Liver (tissue), 9 donors: ENCODE results near the gene SLIT3. TPM values are rescaled to one million over a fixed set of nuclear protein-coding genes. Genes with fewer than 3 reads are reported as not detected.

Source experiments
- DNase-seq: peaks from one replicate; pipeline ENCODE4 v3.0.0-alpha.2; 2017; ENCODE audit warnings: low spot score
- H3K27ac ChIP-seq, 2 donors: one replicate each; pipeline ENCODE4 v1.7.0; 2013; ENCODE audit warnings: inconsistent platforms in 2 of 2, low read length in 2 of 2, control low read depth in 1 of 2, low read depth in 1 of 2, mild to moderate bottlenecking in 1 of 2
- H3K27me3 ChIP-seq, 4 donors: one replicate each; pipeline versions ENCODE4 v1.6.1 to v1.7.0; 2013; ENCODE audit warnings: low read length in 3 of 4, inconsistent platforms in 1 of 4, mild to moderate bottlenecking in 1 of 4, moderate library complexity in 1 of 4; ENCODE audit not compliant: control insufficient read depth in 4 of 4, insufficient read depth in 4 of 4
- H3K36me3 ChIP-seq, 4 donors: one replicate each; pipeline versions ENCODE4 v1.6.1 to v1.7.0; 2013; ENCODE audit warnings: low read length in 3 of 4, mild to moderate bottlenecking in 3 of 4, low read depth in 1 of 4, moderate library complexity in 1 of 4; ENCODE audit not compliant: control insufficient read depth in 4 of 4, insufficient read depth in 3 of 4
- H3K4me1 ChIP-seq, 4 donors: one replicate each; pipeline versions ENCODE4 v1.6.1 to v1.7.0; 2013; ENCODE audit warnings: low read length in 3 of 4, mild to moderate bottlenecking in 3 of 4, moderate library complexity in 1 of 4; ENCODE audit not compliant: control insufficient read depth in 4 of 4, insufficient read depth in 4 of 4
- H3K4me3 ChIP-seq, 3 donors: one replicate each; pipeline versions ENCODE4 v1.6.1 to v1.7.0; 2013; ENCODE audit warnings: low read length in 3 of 3, control low read depth in 1 of 3, low read depth in 1 of 3, mild to moderate bottlenecking in 1 of 3
- H3K9ac ChIP-seq, 2 donors: one replicate each; pipeline ENCODE4 v1.7.0; 2013; ENCODE audit warnings: low read length in 2 of 2, mild to moderate bottlenecking in 2 of 2, moderate library complexity in 2 of 2, control low read depth in 1 of 2, low read depth in 1 of 2
- H3K9me3 ChIP-seq, 4 donors: one replicate each; pipeline versions ENCODE4 v1.6.1 to v1.7.0; 2013; ENCODE audit warnings: low read length in 3 of 4; ENCODE audit not compliant: control insufficient read depth in 4 of 4
- EGR1 ChIP-seq, 2 donors: IDR thresholded peaks; 2 replicates each; pipeline ENCODE4 v1.6.1; 2016 to 2018; ENCODE audit warnings: antibody characterized with exemption in 2 of 2, low read depth in 2 of 2
- FOXA1 ChIP-seq: IDR thresholded peaks from 2 replicates; pipeline ENCODE4 v1.6.1; 2016; ENCODE audit warnings: antibody characterized with exemption
- FOXA2 ChIP-seq: IDR thresholded peaks from 2 replicates; pipeline ENCODE4 v1.6.1; 2016; ENCODE audit warnings: antibody characterized with exemption
- GABPA ChIP-seq, 2 donors: IDR thresholded peaks in 1 of 2; conservative IDR thresholded peaks in 1 of 2; 2 replicates each; pipeline ENCODE4 v1.6.1; 2016; ENCODE audit warnings: antibody characterized with exemption in 2 of 2, mild to moderate bottlenecking in 1 of 2, moderate library complexity in 1 of 2
- HNF4A ChIP-seq, 2 donors: conservative IDR thresholded peaks; 2 replicates each; pipeline ENCODE4 v1.6.1; 2016; ENCODE audit warnings: antibody characterized with exemption in 2 of 2, mild to moderate bottlenecking in 2 of 2
- HNF4G ChIP-seq: IDR thresholded peaks from 2 replicates; pipeline ENCODE4 v1.6.1; 2016; ENCODE audit warnings: antibody characterized with exemption
- JUND ChIP-seq, 2 donors: IDR thresholded peaks; 2 replicates each; pipeline ENCODE4 v1.6.1; 2016; ENCODE audit warnings: antibody characterized with exemption in 2 of 2
- NR2F2 ChIP-seq: IDR thresholded peaks from 2 replicates; pipeline ENCODE4 v1.6.1; 2016; ENCODE audit warnings: antibody characterized with exemption
- RAD21 ChIP-seq, 2 donors: IDR thresholded peaks; 2 replicates each; pipeline ENCODE4 v1.6.1; 2016; ENCODE audit warnings: antibody characterized with exemption in 2 of 2, mild to moderate bottlenecking in 2 of 2
- RXRA ChIP-seq, 2 donors: IDR thresholded peaks; 2 replicates each; pipeline ENCODE4 v1.6.1; 2017 to 2018; ENCODE audit warnings: antibody characterized with exemption in 2 of 2, mild to moderate bottlenecking in 1 of 2
- SP1 ChIP-seq: IDR thresholded peaks from 2 replicates; pipeline ENCODE4 v1.6.1; 2018; ENCODE audit warnings: antibody characterized with exemption, mild to moderate bottlenecking
- TAF1 ChIP-seq: conservative IDR thresholded peaks from 2 replicates; pipeline ENCODE4 v1.6.1; 2016; ENCODE audit warnings: antibody characterized with exemption, mild to moderate bottlenecking
- YY1 ChIP-seq: IDR thresholded peaks from 2 replicates; pipeline ENCODE4 v1.6.1; 2016; ENCODE audit warnings: antibody characterized with exemption, mild to moderate bottlenecking
- WGBS: extraction: QIAGEN DNeasy Blood & Tissue Kit; methylation state at CpG from one replicate; pipeline ENCODE4 v1.1.7; 2013; 5-methylcytosine and 5-hydroxymethylcytosine counted together
- polyA plus RNA-seq, 2 donors: library from polyadenylated mRNA; stranded (reverse) in 1 of 2; unstranded in 1 of 2; fragments of 200-250 nt in 1 of 2; fragments of >200 nt in 1 of 2; fragmentation: Nextera tagmentation in 1 of 2; extraction: Ambion mirVana in 1 of 2; gene quantifications; one replicate each; pipeline versions ENCODE4 v1.2.1 to v1.2.3, GENCODE V29; 2013 to 2015
- total RNA-seq, 2 donors: library from RNA; depleted of rRNA; stranded (reverse); fragments of >200 nt; gene quantifications; one replicate each; pipeline ENCODE4 v1.2.3, GENCODE V29; 2014
- TF ChIP-seq, protein P1 (sequence below): IDR thresholded peaks from 2 replicates; pipeline ENCODE4 v1.6.1; 2016; ENCODE audit warnings: antibody characterized with exemption
- TF ChIP-seq, protein P2 (sequence below): IDR thresholded peaks from 2 replicates; pipeline ENCODE4 v1.6.1; 2016; ENCODE audit warnings: antibody characterized with exemption
- TF ChIP-seq, protein P3 (sequence below): IDR thresholded peaks from 2 replicates; pipeline ENCODE4 v1.6.1; 2016; ENCODE audit warnings: antibody characterized with exemption, mild to moderate bottlenecking
- TF ChIP-seq, protein P4 (sequence below): fragments of 150-350 bp; IDR thresholded peaks from 2 replicates; pipeline ENCODE4 v1.5.1; 2017; ENCODE audit warnings: improper control_type of control experiment, low read depth, low read length; ENCODE audit not compliant: missing input control
- TF ChIP-seq, protein P5 (sequence below): IDR thresholded peaks from 2 replicates; pipeline ENCODE4 v1.6.1; 2016; ENCODE audit warnings: antibody characterized with exemption
- donor health status: healthy.
- donor health status: healthy.
- donor health status: healthy.
- donor health status: healthy.
- donor health status: healthy.

Gene SLIT3
- total and polyA plus RNA-seq, 4 donors, result 0.61 to 1.3 (median 0.91) TPM

DNA sequence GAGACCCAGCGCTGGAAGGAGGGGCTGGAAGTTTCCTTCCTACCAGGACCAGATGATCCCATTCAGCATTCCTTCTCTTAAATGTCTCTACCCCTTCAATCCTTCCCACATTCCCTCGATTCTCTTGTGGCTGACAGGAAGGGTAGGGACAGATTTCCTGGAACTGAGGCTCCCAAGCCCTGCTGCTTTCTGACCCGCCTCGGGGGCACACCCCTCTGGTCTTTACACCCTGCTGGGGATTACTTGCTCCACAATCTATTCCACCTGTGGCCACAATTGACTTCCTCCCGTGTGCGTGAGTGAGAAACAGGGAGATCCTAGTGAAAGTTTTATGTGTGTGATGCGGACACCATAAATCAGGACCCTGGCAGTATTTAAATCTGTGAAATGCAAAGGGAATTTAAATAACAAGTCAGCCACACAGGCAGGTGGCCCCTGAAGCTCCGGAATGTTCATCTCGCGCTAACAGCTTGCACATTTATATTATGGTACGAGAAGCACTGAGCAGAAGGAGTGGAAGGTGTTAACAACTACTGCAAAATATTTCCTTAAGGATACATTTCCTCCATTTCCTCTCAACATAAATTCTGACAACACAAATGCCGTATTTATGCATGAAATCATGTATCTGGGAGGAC, 237.5 kb downstream of the SLIT3 start:
- H3K27ac ChIP-seq, result no peak overlapping the region
- no peak for TF ChIP-seq GABPA (IDR thresholded peaks at IDR 0.05 in 1 of 2, conservative IDR thresholded peaks at IDR 0.05 in 1 of 2)
- no peak for TF ChIP-seq FOXA2
- no peak for TF ChIP-seq TAF1
- TF ChIP-seq HNF4G, result no peak

DNA sequence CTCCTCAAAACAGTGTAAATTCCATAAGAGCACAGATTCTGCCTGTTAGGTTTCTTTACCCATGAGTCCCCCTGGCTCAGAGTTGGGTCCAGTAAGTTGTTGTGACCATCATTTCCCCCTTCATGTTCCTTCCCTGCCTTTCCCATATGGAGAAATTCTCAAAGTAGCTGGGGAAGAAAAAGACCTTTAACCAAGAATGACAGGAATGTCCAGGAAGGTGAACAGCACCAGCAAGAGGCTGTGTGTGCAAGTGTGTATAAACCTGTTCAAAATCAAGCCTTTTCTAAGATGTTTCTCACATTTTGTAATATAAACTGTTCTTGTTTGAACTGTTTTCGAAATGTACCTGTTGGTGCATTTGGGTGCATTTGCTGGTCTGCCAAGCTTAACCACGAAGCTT, 238.2 kb downstream of the SLIT3 start:
- Histone ChIP-seq H3K9ac (no peak overlapping the region), H3K36me3 (no peaks in the 10 kb centered on the region), H3K9me3 (no peaks in the 10 kb centered on the region), H3K27me3 (peaks cover 0 to 15% (median 2%) of the 10 kb centered on the region in 4 donors), H3K27ac (no peak overlapping the region), H3K4me3 (no peak overlapping the region), H3K4me1 (no peaks in the 10 kb centered on the region)
- no peak for DNase-seq
- no peak for TF ChIP-seq NR2F2
- TF ChIP-seq, protein P1, sequence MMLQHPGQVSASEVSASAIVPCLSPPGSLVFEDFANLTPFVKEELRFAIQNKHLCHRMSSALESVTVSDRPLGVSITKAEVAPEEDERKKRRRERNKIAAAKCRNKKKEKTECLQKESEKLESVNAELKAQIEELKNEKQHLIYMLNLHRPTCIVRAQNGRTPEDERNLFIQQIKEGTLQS, result no peak
- TF ChIP-seq, protein P2, sequence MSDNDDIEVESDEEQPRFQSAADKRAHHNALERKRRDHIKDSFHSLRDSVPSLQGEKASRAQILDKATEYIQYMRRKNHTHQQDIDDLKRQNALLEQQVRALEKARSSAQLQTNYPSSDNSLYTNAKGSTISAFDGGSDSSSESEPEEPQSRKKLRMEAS, result no peak
- no peak for TF ChIP-seq EGR1 (IDR thresholded peaks at IDR 0.05; ENCODE audit: low read depth in 2 of 2)
- TF ChIP-seq TAF1, result no peak
- TF ChIP-seq RXRA (IDR thresholded peaks at IDR 0.05), result no peak
- no peak for TF ChIP-seq JUND (IDR thresholded peaks at IDR 0.05)
- TF ChIP-seq, protein P3, sequence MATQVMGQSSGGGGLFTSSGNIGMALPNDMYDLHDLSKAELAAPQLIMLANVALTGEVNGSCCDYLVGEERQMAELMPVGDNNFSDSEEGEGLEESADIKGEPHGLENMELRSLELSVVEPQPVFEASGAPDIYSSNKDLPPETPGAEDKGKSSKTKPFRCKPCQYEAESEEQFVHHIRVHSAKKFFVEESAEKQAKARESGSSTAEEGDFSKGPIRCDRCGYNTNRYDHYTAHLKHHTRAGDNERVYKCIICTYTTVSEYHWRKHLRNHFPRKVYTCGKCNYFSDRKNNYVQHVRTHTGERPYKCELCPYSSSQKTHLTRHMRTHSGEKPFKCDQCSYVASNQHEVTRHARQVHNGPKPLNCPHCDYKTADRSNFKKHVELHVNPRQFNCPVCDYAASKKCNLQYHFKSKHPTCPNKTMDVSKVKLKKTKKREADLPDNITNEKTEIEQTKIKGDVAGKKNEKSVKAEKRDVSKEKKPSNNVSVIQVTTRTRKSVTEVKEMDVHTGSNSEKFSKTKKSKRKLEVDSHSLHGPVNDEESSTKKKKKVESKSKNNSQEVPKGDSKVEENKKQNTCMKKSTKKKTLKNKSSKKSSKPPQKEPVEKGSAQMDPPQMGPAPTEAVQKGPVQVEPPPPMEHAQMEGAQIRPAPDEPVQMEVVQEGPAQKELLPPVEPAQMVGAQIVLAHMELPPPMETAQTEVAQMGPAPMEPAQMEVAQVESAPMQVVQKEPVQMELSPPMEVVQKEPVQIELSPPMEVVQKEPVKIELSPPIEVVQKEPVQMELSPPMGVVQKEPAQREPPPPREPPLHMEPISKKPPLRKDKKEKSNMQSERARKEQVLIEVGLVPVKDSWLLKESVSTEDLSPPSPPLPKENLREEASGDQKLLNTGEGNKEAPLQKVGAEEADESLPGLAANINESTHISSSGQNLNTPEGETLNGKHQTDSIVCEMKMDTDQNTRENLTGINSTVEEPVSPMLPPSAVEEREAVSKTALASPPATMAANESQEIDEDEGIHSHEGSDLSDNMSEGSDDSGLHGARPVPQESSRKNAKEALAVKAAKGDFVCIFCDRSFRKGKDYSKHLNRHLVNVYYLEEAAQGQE, result no peak
- TF ChIP-seq FOXA1, result no peak
- TF ChIP-seq, protein P4, sequence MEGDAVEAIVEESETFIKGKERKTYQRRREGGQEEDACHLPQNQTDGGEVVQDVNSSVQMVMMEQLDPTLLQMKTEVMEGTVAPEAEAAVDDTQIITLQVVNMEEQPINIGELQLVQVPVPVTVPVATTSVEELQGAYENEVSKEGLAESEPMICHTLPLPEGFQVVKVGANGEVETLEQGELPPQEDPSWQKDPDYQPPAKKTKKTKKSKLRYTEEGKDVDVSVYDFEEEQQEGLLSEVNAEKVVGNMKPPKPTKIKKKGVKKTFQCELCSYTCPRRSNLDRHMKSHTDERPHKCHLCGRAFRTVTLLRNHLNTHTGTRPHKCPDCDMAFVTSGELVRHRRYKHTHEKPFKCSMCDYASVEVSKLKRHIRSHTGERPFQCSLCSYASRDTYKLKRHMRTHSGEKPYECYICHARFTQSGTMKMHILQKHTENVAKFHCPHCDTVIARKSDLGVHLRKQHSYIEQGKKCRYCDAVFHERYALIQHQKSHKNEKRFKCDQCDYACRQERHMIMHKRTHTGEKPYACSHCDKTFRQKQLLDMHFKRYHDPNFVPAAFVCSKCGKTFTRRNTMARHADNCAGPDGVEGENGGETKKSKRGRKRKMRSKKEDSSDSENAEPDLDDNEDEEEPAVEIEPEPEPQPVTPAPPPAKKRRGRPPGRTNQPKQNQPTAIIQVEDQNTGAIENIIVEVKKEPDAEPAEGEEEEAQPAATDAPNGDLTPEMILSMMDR, result no peak
- no peak for TF ChIP-seq HNF4G
- TF ChIP-seq, protein P5, sequence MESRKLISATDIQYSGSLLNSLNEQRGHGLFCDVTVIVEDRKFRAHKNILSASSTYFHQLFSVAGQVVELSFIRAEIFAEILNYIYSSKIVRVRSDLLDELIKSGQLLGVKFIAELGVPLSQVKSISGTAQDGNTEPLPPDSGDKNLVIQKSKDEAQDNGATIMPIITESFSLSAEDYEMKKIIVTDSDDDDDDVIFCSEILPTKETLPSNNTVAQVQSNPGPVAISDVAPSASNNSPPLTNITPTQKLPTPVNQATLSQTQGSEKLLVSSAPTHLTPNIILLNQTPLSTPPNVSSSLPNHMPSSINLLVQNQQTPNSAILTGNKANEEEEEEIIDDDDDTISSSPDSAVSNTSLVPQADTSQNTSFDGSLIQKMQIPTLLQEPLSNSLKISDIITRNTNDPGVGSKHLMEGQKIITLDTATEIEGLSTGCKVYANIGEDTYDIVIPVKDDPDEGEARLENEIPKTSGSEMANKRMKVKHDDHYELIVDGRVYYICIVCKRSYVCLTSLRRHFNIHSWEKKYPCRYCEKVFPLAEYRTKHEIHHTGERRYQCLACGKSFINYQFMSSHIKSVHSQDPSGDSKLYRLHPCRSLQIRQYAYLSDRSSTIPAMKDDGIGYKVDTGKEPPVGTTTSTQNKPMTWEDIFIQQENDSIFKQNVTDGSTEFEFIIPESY, result no peak
- TF ChIP-seq FOXA2, result no peak
- no peak for TF ChIP-seq YY1
- TF ChIP-seq HNF4A (conservative IDR thresholded peaks at IDR 0.05), result no peak
- no peak for TF ChIP-seq RAD21 (IDR thresholded peaks at IDR 0.05)
- no peak for TF ChIP-seq GABPA (IDR thresholded peaks at IDR 0.05 in 1 of 2, conservative IDR thresholded peaks at IDR 0.05 in 1 of 2)
- TF ChIP-seq SP1, result no peak
- 61% methylated on average over 2 of the region's 2 CpGs for WGBS

More for the DNA sequence above, 237.5 kb downstream of the SLIT3 start:
- H3K4me1 ChIP-seq, result no peaks in the 10 kb centered on the region
- 47% methylated on average over 12 of the region's 12 CpGs for WGBS
- H3K4me3 ChIP-seq, result no peak overlapping the region
- no peak for DNase-seq
- no peaks in the 10 kb centered on the region for H3K9me3 ChIP-seq
- peaks cover 0 to 13% (median 2%) of the 10 kb centered on the region in 4 donors for H3K27me3 ChIP-seq
- no peaks in the 10 kb centered on the region for H3K36me3 ChIP-seq
- H3K9ac ChIP-seq, result no peak overlapping the region
